Chondrocyte (in vitro differentiated cells): ENCODE results near the gene HIPK1. TPM values are rescaled to one million over a fixed set of nuclear protein-coding genes. Genes with fewer than 3 reads are reported as not detected.

ENCODE experiments used
- DNase-seq: peaks from one replicate; pipeline ENCODE4 v3.0.0; 2021; ENCODE audit warnings: mixed read lengths, low spot score
- H3K27ac Mint-ChIP-seq: one replicate; pipeline ENCODE4 v1.8.0; 2021; ENCODE audit warnings: mild to moderate bottlenecking, moderate library complexity, mixed read lengths; ENCODE audit not compliant: unreplicated experiment
- H3K27me3 Mint-ChIP-seq: 2 replicates; pipeline ENCODE4 v1.8.0; 2021; ENCODE audit warnings: low read depth, mixed read lengths
- H3K36me3 Mint-ChIP-seq: 2 replicates; pipeline ENCODE4 v1.8.0; 2021; ENCODE audit warnings: low read depth, mixed read lengths
- H3K4me1 Mint-ChIP-seq: 2 replicates; pipeline ENCODE4 v1.8.0; 2021; ENCODE audit warnings: low read depth, mild to moderate bottlenecking, mixed read lengths
- H3K4me3 Mint-ChIP-seq: one replicate; pipeline ENCODE4 v1.8.0; 2021; ENCODE audit warnings: mild to moderate bottlenecking, moderate library complexity, mixed read lengths; ENCODE audit not compliant: unreplicated experiment
- H3K9me3 Mint-ChIP-seq: 2 replicates; pipeline ENCODE4 v1.8.0; 2021; ENCODE audit warnings: low read depth, mixed read lengths
- CTCF ChIP-seq: fragments of 200-600 bp; sonication (generic); IDR thresholded peaks from 2 replicates; pipeline ENCODE4 v1.5.0; 2021; ENCODE audit warnings: antibody characterized with exemption, mild to moderate bottlenecking, moderate library complexity
- total RNA-seq: library from RNA; stranded (reverse); gene quantifications from 3 replicates; pipeline ENCODE4 v1.2.1, GENCODE V29; 2021

The HIPK1 gene
- total RNA-seq, 1 donor from 2014 or later, result 57.4 TPM

DNA sequence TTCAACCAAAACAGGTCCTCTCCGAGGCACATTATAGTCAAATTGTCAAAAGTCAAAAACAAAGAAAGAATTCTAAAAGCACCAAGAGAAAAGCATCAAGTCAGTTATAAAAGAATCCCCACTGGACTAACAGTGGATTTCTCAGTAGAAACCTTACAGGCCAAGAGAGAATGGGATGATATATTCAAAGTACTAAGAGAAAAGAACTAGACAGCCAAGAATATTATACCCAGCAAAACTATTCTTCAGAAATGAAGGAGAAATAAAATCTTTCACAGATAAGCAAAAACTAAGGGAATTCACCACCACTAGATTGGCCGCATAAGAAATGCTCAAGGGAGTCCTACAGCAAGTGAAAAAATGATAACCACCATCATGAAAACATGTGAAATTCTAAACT lies 66.3 kb downstream of the HIPK1 start:
- DNase-seq, result no peak
- no peak for TF ChIP-seq CTCF
- Mint-ChIP-seq H3K36me3 (peaks cover 12% of the 10 kb centered on the region), H3K4me3 (no peak overlapping the region), H3K27me3 (no peaks in the 10 kb centered on the region), H3K9me3 (peaks cover 20% of the 10 kb centered on the region), H3K4me1 (peaks cover 3% of the 10 kb centered on the region), H3K27ac (no peak overlapping the region)

- Mint-ChIP-seq H3K9me3 (peaks cover 20% of the 10 kb centered on the region), H3K27ac (no peak overlapping the region), H3K4me3 (no peak overlapping the region), H3K36me3 (peaks cover 12% of the 10 kb centered on the region), H3K27me3 (no peaks in the 10 kb centered on the region), H3K4me1 (peaks cover 10% of the 10 kb centered on the region)
- no peak for TF ChIP-seq CTCF
- DNase-seq, result no peak
These were observed 69.2 kb downstream of the HIPK1 start for GRCh38 chr1:113998361-113998760.

GRCh38 chr1:113999233-113999632 lies 70.1 kb downstream of the HIPK1 start:
- H3K4me3 Mint-ChIP-seq, result no peak overlapping the region
- no peak for DNase-seq
- H3K9me3 Mint-ChIP-seq, result peaks cover 16% of the 10 kb centered on the region
- TF ChIP-seq CTCF, result no peak
- peaks cover 11% of the 10 kb centered on the region for H3K36me3 Mint-ChIP-seq
- H3K27me3 Mint-ChIP-seq, result no peaks in the 10 kb centered on the region
- peaks cover 13% of the 10 kb centered on the region for H3K4me1 Mint-ChIP-seq
- no peak overlapping the region for H3K27ac Mint-ChIP-seq

- Mint-ChIP-seq H3K36me3 (peaks cover 6% of the 10 kb centered on the region), H3K4me1 (peaks cover 13% of the 10 kb centered on the region), H3K9me3 (peaks cover 11% of the 10 kb centered on the region), H3K4me3 (no peak overlapping the region), H3K27me3 (no peaks in the 10 kb centered on the region), H3K27ac (no peak overlapping the region)
- TF ChIP-seq CTCF, result no peak
- DNase-seq, result no peak
These were observed 70.7 kb downstream of the HIPK1 start for GRCh38 chr1:113999799-114000198.

- no peak overlapping the region for H3K27ac Mint-ChIP-seq
- peaks cover 2% of the 10 kb centered on the region for H3K36me3 Mint-ChIP-seq
- H3K4me1 Mint-ChIP-seq, result peaks cover 13% of the 10 kb centered on the region
- H3K4me3 Mint-ChIP-seq, result no peak overlapping the region
- DNase-seq, result no peak
- H3K9me3 Mint-ChIP-seq, result peaks cover 6% of the 10 kb centered on the region
- no peak for TF ChIP-seq CTCF
- H3K27me3 Mint-ChIP-seq, result no peaks in the 10 kb centered on the region
These were observed 71.3 kb downstream of the HIPK1 start for GRCh38 chr1:114000406-114000805.
